HCT116 (cell line): ENCODE data around the gene MAST4. TPM values are rescaled to one million over a fixed set of nuclear protein-coding genes. Genes with fewer than 3 reads are reported as not detected.

Experiments
- ATAC-seq: fragments of 200-7000 bp; cut with Tn5 transposase; 2 replicates; pipeline ENCODE4 v1.9.1; 2020; ENCODE audit warnings: mild to moderate bottlenecking, moderate library complexity
- BruUV-seq: library from RNA; stranded (reverse); fragments of 400-500 nt; replicated peaks from 2 replicates; lab custom pipeline; 2021; lab: Mats Ljungman, UMichigan
- CTCF ChIA-PET: fragments of 300-600 bp; sonication (Branson Sonifier 250); formaldehyde crosslinking; loops from one replicate; lab custom pipeline; 2021; ENCODE audit warnings: antibody characterized with exemption; lab: Charles Lee
- POLR2A ChIA-PET: fragments of 300-600, 350-600 bp; sonication (Branson Sonifier 250); formaldehyde crosslinking; loops from one replicate; lab custom pipeline; 2021; ENCODE audit warnings: antibody characterized with exemption; lab: Charles Lee
- RAD21 ChIA-PET, 2 experiments: fragments of 300-600 bp; sonication (Branson Sonifier 250); formaldehyde crosslinking; loops; one replicate each; lab custom pipeline; 2023; ENCODE audit warnings: low total read pairs in 2 of 2; ENCODE audit not compliant: uncharacterized antibody in 2 of 2, unreplicated experiment in 2 of 2, low non-redundant PET in 1 of 2; lab: Charles Lee
- DNase-seq: peaks from one replicate; pipeline ENCODE4 v3.0.0-alpha.2; 2010; ENCODE audit warnings: low read depth, low spot score
- H2AFZ ChIP-seq: fragments of 200-600 bp; shearing (Covaris generic), sonication (generic); 2 replicates; pipeline ENCODE4 v1.6.1; 2017; ENCODE audit warnings: low read depth, mixed run types, mixed read lengths, antibody characterized with exemption, low read length; ENCODE audit not compliant: poor library complexity, severe bottlenecking
- H3K27ac ChIP-seq: 2 replicates; pipeline ENCODE4 v1.5.1; 2012; ENCODE audit warnings: low read depth, low read length
- H3K27me3 ChIP-seq: fragments of 200-600 bp; sonication (generic); 2 replicates; pipeline ENCODE4 v1.6.1; 2016; ENCODE audit warnings: mixed run types, low read length, mixed read lengths; ENCODE audit not compliant: insufficient read depth
- H3K36me3 ChIP-seq, 2 experiments: fragments of 200-500 bp in 1 of 2; fragments of 200-600 bp in 1 of 2; sonication (Bioruptor generic) in 1 of 2; sonication (generic) in 1 of 2; 2 replicates each; pipeline versions ENCODE4 v1.5.1 to v1.6.1; 2014 to 2016; ENCODE audit warnings: low read length in 2 of 2, inconsistent platforms in 1 of 2, mixed read lengths in 1 of 2, mixed run types in 1 of 2; ENCODE audit not compliant: insufficient read depth in 2 of 2, control insufficient read depth in 1 of 2
- H3K4me1 ChIP-seq, 2 experiments: fragments of 200-600 bp in 1 of 2; sonication (generic) in 1 of 2; 2 replicates each; pipeline versions ENCODE4 v1.5.1 to v1.6.1; 2012 to 2017; ENCODE audit warnings: low read length in 2 of 2, inconsistent platforms in 1 of 2, mild to moderate bottlenecking in 1 of 2, mixed read lengths in 1 of 2, mixed run types in 1 of 2, moderate library complexity in 1 of 2; ENCODE audit not compliant: insufficient read depth in 2 of 2, control insufficient read depth in 1 of 2
- H3K4me2 ChIP-seq: fragments of 200-600 bp; sonication (generic); 2 replicates; pipeline ENCODE4 v1.6.1; 2017; ENCODE audit warnings: mixed run types, low read length, mixed read lengths
- H3K4me3 ChIP-seq, 2 experiments: fragments of 200-600 bp in 1 of 2; sonication (generic) in 1 of 2; replicated peaks in 1 of 2; 2 replicates each; pipeline ENCODE4 v1.5.1; 2011 to 2016; ENCODE audit warnings: low read length in 2 of 2, control low read depth in 1 of 2, low read depth in 1 of 2, mild to moderate bottlenecking in 1 of 2, mixed read lengths in 1 of 2, mixed run types in 1 of 2
- H3K79me2 ChIP-seq: fragments of 200-600 bp; sonication (generic); 2 replicates; pipeline ENCODE4 v1.6.1; 2017; ENCODE audit warnings: mild to moderate bottlenecking, mixed run types, low read length, moderate library complexity, mixed read lengths; ENCODE audit not compliant: insufficient read depth
- H3K9ac ChIP-seq: fragments of 200-600 bp; sonication (generic); 2 replicates; pipeline ENCODE4 v1.6.1; 2016; ENCODE audit warnings: low read length, mixed read lengths
- H3K9me2 ChIP-seq: fragments of 200-600 bp; sonication (generic), shearing (Covaris generic); 2 replicates; pipeline ENCODE4 v1.6.1; 2017; ENCODE audit warnings: mixed run types, mild to moderate bottlenecking, moderate library complexity; ENCODE audit not compliant: insufficient read depth
- H3K9me3 ChIP-seq, 2 experiments: fragments of 200-500 bp in 1 of 2; fragments of 200-600 bp in 1 of 2; sonication (Bioruptor generic) in 1 of 2; sonication (generic) in 1 of 2; 2 replicates each; pipeline ENCODE4 v1.6.1; 2014 to 2017; ENCODE audit warnings: low read length in 2 of 2, mixed read lengths in 2 of 2, inconsistent platforms in 1 of 2, low read depth in 1 of 2, mild to moderate bottlenecking in 1 of 2, mixed run types in 1 of 2, moderate library complexity in 1 of 2; ENCODE audit not compliant: control insufficient read depth in 1 of 2, insufficient read depth in 1 of 2
- H4K20me1 ChIP-seq: fragments of 200-600 bp; sonication (generic), shearing (Covaris generic); 2 replicates; pipeline ENCODE4 v1.6.1; 2017; ENCODE audit warnings: mixed run types, mild to moderate bottlenecking, moderate library complexity; ENCODE audit not compliant: insufficient read depth
- ATF3 ChIP-seq: IDR thresholded peaks from 2 replicates; pipeline ENCODE4 v1.6.1; 2012
- CBX3 ChIP-seq: IDR thresholded peaks from 2 replicates; pipeline ENCODE4 v1.6.1; 2012; ENCODE audit warnings: low read depth
- CEBPB ChIP-seq: IDR thresholded peaks from 2 replicates; pipeline ENCODE4 v1.6.1; 2012; ENCODE audit warnings: low read depth
- EGR1 ChIP-seq: IDR thresholded peaks from 2 replicates; pipeline ENCODE4 v1.6.1; 2012; ENCODE audit warnings: low read depth
- ELF1 ChIP-seq: IDR thresholded peaks from 2 replicates; pipeline ENCODE4 v1.6.1; 2012; ENCODE audit warnings: low read depth, borderline replicate concordance
- EZH2 ChIP-seq: fragments of 200-600 bp; sonication (generic); IDR thresholded peaks from 2 replicates; pipeline ENCODE4 v1.6.1; 2017; ENCODE audit warnings: antibody characterized with exemption, mixed run types
- EZH2phosphoT487 ChIP-seq: fragments of 200-600 bp; IDR thresholded peaks from 2 replicates; pipeline ENCODE4 v1.6.1; 2018; ENCODE audit warnings: antibody characterized with exemption, borderline replicate concordance
- FOSL1 ChIP-seq: IDR thresholded peaks from 2 replicates; pipeline ENCODE4 v1.6.1; 2012; ENCODE audit warnings: low read depth
- JUND ChIP-seq: IDR thresholded peaks from 2 replicates; pipeline ENCODE4 v1.6.1; 2012
- POLR2A ChIP-seq: IDR thresholded peaks from 2 replicates; pipeline ENCODE4 v1.7.0; 2011; ENCODE audit warnings: borderline replicate concordance; ENCODE audit not compliant: insufficient read depth, insufficient read length; ENCODE audit errors: extremely low read depth
- POLR2AphosphoS5 ChIP-seq: IDR thresholded peaks from 2 replicates; pipeline ENCODE4 v1.6.1; 2011; ENCODE audit warnings: mild to moderate bottlenecking, low read depth, low read length, moderate library complexity
- SIN3A ChIP-seq: IDR thresholded peaks from 2 replicates; pipeline ENCODE4 v1.6.1; 2012; ENCODE audit warnings: low read depth
- SP1 ChIP-seq: IDR thresholded peaks from 2 replicates; pipeline ENCODE4 v1.6.1; 2012; ENCODE audit warnings: low read depth
- SRF ChIP-seq: IDR thresholded peaks from 2 replicates; pipeline ENCODE4 v1.6.1; 2012; ENCODE audit warnings: low read depth
- TCF7L2 ChIP-seq: IDR thresholded peaks from 2 replicates; pipeline ENCODE4 v1.7.0; 2011; ENCODE audit warnings: borderline replicate concordance, inconsistent platforms; ENCODE audit not compliant: insufficient read depth, insufficient read length; ENCODE audit errors: extremely low read depth
- YY1 ChIP-seq: IDR thresholded peaks from 2 replicates; pipeline ENCODE4 v1.6.1; 2011; ENCODE audit warnings: low read length, low read depth, moderate library complexity, mild to moderate bottlenecking; ENCODE audit not compliant: insufficient replicate concordance; ENCODE audit errors: extremely low read depth
- ZNF274 ChIP-seq: fragments of 200-500 bp; sonication (Bioruptor generic); IDR thresholded peaks from 2 replicates; pipeline ENCODE4 v1.6.1; 2014; ENCODE audit warnings: mild to moderate bottlenecking, low read depth, low read length, inconsistent platforms
- intact Hi-C: fragments of 100-400 bp; cut with micrococcal nuclease; formaldehyde crosslinking; loops from 2 replicates; pipeline ENCODE4 v1.10.0; 2022
- total RNA-seq: library from RNA; stranded (reverse); gene quantifications from one replicate; pipeline ENCODE4 v1.2.1, GENCODE V29; 2021; ENCODE audit not compliant: unreplicated experiment

MAST4 gene
- total RNA-seq, 1 experiment from 2014 or later, result 1.1 TPM

GRCh38 chr5:67045816-67046740, 449.9 kb downstream of the MAST4 start:
- no peak for TF ChIP-seq CBX3
- no peak for TF ChIP-seq SIN3A
- TF ChIP-seq EGR1, result no peak
- TF ChIP-seq JUND, result no peak
- no peak for TF ChIP-seq POLR2AphosphoS5
- no peak for TF ChIP-seq FOSL1
- no peak for TF ChIP-seq ZNF274
- no peak for TF ChIP-seq POLR2A
- no peak for TF ChIP-seq ATF3
- no peak for TF ChIP-seq EZH2phosphoT487
- no peak for TF ChIP-seq CEBPB
- no peak for TF ChIP-seq ELF1
- TF ChIP-seq YY1, result no peak
- no peak for TF ChIP-seq TCF7L2
- TF ChIP-seq EZH2, result no peak
- no peak for TF ChIP-seq SRF
- TF ChIP-seq SP1, result no peak
- no peaks in the 10 kb centered on the region for H3K9me2 ChIP-seq
- no peak overlapping the region for H3K4me3 ChIP-seq
- H2AFZ ChIP-seq, result no peak overlapping the region
- no TSS peak for BruUV-seq
- H3K79me2 ChIP-seq, result no peaks in the 10 kb centered on the region
- H3K9ac ChIP-seq, result no peak overlapping the region
- H3K4me2 ChIP-seq, result no peak overlapping the region
- no peaks in the 10 kb centered on the region for H4K20me1 ChIP-seq
- CTCF ChIA-PET, result interaction anchor here (0.6 kb wide), 1 partner anchor 180 kb away, joined by 3 read pairs; no protein-coding TSS in a partner anchor
- DNase-seq (no peak), ATAC-seq (no peak)
- H3K9me3 ChIP-seq, result no peaks in the 10 kb centered on the region
- no peak overlapping the region for H3K27ac ChIP-seq
- POLR2A ChIA-PET, result no interaction called here
- no peaks in the 10 kb centered on the region for H3K4me1 ChIP-seq
- H3K36me3 ChIP-seq, result no peaks in the 10 kb centered on the region
- H3K27me3 ChIP-seq, result peaks cover 31% of the 10 kb centered on the region
- RAD21 ChIA-PET, result no interaction called here
- intact Hi-C loops, result no loop called here
